HuH-7 (cell line): Measurements from ENCODE around the gene BRWD1.

Experiments used
- DNase-seq: peaks from one replicate; pipeline ENCODE4 v3.0.0; 2011; ENCODE audit warnings: low spot score

Gene BRWD1

DNA sequence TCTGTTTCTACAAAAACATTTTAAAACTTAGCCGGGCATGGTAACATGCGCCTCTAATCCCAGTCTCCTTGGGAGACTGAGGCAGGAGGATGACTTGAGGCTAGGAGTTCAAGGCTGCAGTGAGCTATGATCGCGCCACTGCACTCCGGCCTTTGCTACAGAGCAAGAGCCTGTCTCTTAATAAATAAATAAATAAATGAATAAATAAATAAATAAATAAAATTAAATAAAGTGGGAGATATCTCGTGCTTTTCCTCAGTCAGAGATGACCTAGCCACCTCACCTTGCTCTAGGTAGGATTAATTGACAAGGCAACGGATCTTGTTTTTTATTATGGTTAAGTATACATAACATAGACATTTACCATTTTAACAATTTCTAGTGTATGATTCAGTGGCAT, 14.3 kb upstream of the BRWD1 start:
- DNase-seq = no peak

DNA sequence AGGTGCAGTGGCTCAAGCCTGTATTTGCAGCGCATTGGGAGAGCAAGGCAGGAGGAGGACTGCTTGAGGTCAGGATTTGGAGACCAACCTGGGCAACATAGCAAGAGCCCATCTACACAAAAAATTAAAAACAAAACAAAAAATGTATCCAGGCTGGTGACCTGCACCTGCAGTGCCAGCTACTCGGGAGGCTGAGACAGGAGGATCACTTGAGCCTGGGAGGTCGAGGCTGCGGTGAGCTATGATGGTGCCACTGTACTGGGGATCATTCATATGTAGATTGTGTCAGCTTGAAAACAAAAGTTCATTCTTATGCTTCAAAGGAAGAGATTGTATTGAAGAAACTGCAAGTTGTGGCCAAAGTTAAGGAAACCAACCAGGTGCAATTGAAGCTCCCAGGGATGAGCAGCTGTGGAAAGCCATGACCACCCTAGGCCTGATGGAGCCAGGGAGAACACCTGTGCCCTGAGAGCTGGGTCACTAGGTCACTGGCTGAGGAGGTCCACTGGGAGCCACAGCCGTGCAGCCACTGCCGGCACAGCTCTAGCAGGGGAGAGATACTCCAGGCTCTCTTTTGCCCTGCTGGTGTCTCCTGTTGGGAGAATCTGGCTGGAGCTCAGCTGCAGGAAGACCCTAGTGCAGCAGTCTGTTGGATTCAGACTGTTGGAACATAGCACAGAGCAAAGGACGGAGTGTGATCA, 13.3 kb upstream of the BRWD1 start:
- DNase-seq = no peak

DNA sequence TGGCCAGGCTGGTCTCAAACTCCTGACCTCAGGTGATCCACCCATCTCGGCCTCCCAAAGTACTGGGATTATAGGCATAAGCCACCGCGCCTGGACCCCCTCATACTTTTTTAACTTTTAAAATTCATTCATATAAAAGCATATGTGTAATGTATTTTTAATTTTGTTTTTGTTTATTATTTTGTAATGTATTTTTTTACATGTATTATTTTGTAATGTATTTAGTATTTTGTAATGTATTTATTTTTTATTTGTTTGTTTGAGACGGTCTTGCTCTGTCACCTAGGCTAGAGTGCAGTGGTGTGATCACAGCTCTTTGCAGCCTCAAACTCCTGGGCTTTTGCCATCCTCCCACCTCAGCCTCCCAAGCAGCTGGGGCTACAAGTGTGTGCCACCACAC, 12.0 kb upstream of the BRWD1 start:
- DNase-seq = no peak

GRCh38 chr21:39321424-39321823, 8.0 kb upstream of the BRWD1 start:
- no peak for DNase-seq

DNA sequence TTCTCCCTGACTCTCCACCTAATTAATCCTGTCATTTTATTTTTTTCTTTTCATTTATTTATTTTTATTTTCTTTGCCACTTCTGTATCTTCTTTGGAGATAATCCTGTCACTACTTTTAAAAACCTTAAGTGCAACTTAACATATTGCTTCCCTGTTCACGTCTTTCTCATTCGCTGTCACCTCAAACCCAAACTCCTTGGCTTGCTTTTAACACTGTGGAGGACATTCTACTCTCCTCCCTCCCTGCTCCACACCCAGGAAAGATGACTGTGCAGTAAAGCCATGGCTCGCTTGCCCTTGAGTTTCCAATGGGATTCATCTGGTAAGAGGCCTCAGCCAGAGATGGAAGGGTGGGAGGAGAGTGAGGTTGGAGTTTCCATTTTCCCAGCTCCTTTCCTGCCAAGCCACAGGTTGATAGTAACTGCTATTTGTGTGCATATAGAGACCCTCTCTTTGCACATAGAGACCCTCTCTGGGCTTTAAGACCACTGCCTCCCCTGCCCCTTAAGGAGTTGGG, 6.4 kb upstream of the BRWD1 start:
- DNase-seq = no peak

GRCh38 chr21:39319251-39319756, 5.9 kb upstream of the BRWD1 start:
- DNase-seq = no peak

- no peak for DNase-seq
Measured at GRCh38 chr21:39318091-39318959, 4.9 kb upstream of the BRWD1 start.

GRCh38 chr21:39317134-39318090, 4.0 kb upstream of the BRWD1 start:
- DNase-seq = no peak

GRCh38 chr21:39316729-39317128, 3.3 kb upstream of the BRWD1 start:
- no peak for DNase-seq

- no peak for DNase-seq
Measured at GRCh38 chr21:39315603-39316445, 2.4 kb upstream of the BRWD1 start.

DNA sequence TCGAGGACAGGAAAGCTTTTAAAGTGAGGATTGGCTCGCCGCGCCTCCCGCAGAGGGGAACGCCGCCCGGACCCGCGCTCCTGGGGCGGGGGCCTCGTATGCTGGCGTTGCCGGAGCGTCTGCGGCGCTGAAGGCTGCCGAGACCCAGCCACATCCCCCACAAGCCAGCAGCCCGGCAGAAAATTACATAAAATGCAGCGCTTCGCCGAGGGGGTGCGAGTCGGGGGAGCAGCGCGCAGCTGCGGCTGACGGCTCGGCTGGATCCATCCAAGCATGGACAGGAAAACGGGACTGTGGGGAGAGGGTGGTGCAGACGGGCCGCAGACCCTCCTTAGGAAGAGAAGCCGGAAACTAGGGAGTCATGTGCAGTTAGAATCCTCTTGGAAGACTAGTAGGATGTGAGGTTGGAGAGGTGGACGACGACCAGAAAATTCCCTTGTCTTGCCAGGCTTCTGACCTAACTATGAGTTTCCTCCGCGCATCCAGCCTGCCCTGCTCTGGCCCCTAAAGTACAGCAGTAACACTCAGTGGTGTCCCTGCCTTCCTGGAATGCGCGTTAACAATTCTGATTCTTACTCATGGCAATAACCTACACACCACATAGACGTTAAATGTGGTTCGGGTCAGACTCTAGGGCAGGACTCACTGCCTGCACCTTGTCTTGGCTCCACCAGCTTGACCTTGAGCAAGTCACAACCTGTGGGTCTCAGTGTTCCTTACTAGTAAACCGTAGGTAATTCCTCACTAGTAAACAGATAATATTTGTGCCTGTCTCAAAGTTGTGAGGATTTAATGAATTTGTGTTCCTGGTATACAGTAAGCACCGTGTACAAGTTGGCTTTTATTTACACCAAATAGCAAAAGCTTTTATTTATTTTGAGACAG, 953 bp upstream of the BRWD1 start:
- peak; percentile 20 for DNase-seq

- peak; percentile 26 for DNase-seq
Measured at GRCh38 chr21:39313042-39313570, 326 bp downstream of the BRWD1 start.

DNA sequence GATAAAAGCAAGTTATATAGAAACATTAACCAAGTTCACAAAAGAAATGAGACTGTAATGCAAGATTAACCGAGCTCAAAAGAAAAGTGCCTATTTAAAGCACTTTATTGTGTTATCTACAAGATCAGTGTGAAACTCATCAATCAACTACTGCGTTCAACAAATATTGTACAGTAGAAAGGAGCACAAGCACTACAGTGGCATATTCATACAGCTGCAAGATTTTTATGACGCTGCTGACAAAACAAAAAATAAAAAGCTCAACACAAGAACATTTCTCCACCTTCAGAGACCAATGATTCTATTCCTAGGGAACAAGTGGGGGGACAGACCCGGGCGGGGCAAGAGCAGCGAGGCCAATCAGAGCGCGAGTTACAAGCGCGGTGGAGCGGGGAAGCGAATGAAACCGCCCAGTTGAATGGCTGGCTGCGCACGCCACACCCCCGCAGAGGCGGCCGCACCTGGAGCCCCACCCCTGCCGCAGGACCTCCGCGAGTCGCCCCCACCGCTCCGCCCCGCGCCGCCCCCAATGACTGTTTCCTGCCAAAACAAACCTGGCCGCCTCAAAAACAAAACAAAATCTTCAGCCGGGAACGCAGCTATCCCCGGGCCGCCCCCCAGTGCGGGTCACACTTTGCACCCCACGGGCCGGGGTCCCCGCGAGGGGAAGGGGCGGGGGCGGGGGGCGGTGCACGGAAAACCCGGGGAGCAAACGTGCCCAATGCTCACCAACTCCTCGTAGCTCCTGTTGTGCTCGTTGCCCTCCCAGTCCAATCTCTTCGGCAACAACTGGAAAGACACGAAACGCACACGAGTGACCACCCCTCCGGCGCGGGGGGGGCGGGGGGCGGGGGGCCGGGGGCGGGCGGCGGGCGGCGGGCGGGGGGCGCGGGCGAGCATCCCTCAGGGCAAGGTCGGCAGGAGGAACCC, 1.1 kb downstream of the BRWD1 start:
- peak; percentile 99 for DNase-seq

GRCh38 chr21:39311164-39311563, 2.3 kb downstream of the BRWD1 start:
- no peak for DNase-seq

DNA sequence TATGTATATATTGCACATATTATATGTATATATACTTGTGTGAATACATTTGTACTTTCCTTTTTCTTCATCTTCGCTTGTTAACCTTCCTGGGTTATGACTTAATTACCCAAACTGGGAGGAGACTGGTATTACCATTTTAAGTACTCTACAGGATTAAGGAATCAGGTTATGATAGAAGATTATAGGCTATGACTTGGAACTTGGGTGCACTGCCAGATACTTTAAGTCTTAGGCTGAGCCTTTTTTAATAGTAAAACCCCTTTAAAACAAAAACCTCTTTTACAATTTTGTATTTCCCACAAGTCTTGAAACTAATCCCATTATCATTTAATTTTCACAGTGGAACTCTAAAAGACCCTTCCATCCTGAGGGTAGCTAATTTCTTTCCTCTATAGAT, 6.0 kb downstream of the BRWD1 start:
- DNase-seq = no peak

DNA sequence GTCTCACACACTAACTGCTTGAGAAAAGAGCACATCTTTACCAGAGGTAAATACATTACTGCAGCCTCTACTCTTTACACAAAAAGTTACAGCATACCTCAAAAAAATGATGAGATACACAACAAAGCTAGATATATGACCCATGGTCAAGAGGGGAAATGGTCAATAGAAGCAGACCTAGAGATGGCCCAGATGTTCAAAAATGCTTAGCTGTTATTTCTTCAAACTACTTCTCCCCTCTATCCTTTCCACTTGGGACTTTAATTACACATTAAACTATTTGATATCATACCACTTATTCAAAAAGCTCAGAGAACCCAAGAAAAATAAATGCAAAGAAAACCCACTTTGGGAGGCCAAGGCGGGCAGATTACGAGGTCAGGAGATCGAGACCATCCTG, 12.8 kb downstream of the BRWD1 start:
- no peak for DNase-seq

DNA sequence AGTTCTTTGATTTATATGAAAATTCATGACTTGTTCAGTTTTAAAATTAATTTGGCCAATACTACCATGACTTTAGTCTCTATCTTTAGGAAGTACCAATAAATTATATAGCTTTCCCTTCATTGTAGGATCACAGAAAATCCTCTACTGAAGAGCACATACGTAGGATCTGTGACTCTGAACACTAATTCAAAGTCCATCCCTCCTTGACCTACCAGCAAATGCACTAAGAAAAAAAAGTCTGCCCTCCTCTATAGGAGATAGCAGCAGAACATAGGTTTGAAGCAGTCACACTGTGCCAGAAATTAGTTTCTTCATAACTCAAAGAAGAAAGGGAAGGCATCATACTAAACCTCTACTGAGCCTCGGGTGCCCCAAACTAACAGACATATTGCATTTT, 16.5 kb downstream of the BRWD1 start:
- no peak for DNase-seq

- no peak for DNase-seq
Measured at GRCh38 chr21:39288987-39289386, 24.4 kb downstream of the BRWD1 start.

DNA sequence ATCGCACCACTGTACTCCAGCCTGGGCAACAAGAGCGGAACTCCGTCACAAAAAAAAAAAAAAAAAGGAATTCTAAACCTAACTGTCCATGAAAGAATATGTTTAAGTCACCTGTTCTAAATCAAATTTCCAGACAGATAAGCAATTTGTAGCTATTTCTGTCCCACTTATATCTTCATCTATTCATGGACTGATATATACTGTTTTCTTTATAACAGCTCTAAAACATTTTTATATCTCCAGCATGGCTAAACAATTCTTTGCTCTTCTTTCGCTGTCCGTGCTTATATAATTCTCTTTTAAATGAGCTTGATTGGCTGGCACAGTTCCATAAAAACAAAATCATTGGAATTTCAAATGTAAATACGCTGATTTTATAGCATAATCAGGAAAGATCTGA, 30.5 kb downstream of the BRWD1 start:
- no peak for DNase-seq
